SK-MEL-5 (cell line): ENCODE results near the gene COLEC11. TPM values are rescaled to one million over a fixed set of nuclear protein-coding genes. Genes with fewer than 3 reads are reported as not detected.

ENCODE experiments used
- DNase-seq: peaks from one replicate; pipeline ENCODE4 v3.0.0-alpha.2; 2016; ENCODE audit warnings: low read depth, low spot score
- in situ Hi-C: cut with HindIII; loops from 2 replicates; pipeline ENCODE4 v1.10.0; 2016; ENCODE audit warnings: low sequenced_read_pairs, high pct_unique_total_duplicates, low pct_unique_long_range_greater_than_20kb
- total RNA-seq: library from RNA; depleted of rRNA; stranded (reverse); fragments of >200 nt; shearing (Covaris generic); gene quantifications from 2 replicates; pipeline ENCODE4 v1.2.3, GENCODE V29; 2014

Gene COLEC11
- total RNA-seq, 1 experiment from 2014 or later: not detected

GRCh38 chr2:3581367-3582262, 13.3 kb upstream of the COLEC11 start:
- DNase-seq: no peak
- in situ Hi-C loops: no loop called here

- in situ Hi-C loops: no loop called here
- DNase-seq: no peak
These were observed 10.8 kb upstream of the COLEC11 start for GRCh38 chr2:3584076-3584475.

GRCh38 chr2:3584608-3585260, 10.2 kb upstream of the COLEC11 start:
- in situ Hi-C loops: no loop called here

GRCh38 chr2:3585261-3586109, 9.4 kb upstream of the COLEC11 start:
- no peak for DNase-seq
- in situ Hi-C loops: no loop called here

More at GRCh38 chr2:3584608-3585260, 10.2 kb upstream of the COLEC11 start:
- DNase-seq: no peak

GRCh38 chr2:3586220-3586619, 8.7 kb upstream of the COLEC11 start:
- DNase-seq: no peak
- in situ Hi-C loops: no loop called here

GRCh38 chr2:3587021-3587420, 7.9 kb upstream of the COLEC11 start:
- in situ Hi-C loops: no loop called here
- no peak for DNase-seq

GRCh38 chr2:3587432-3587831, 7.5 kb upstream of the COLEC11 start:
- no peak for DNase-seq
- in situ Hi-C loops: no loop called here

GRCh38 chr2:3588084-3588483, 6.8 kb upstream of the COLEC11 start:
- in situ Hi-C loops: no loop called here
- DNase-seq: no peak

- in situ Hi-C loops: no loop called here
- no peak for DNase-seq
These were observed 5.8 kb upstream of the COLEC11 start for GRCh38 chr2:3589086-3589485.

GRCh38 chr2:3595404-3595803, 492 bp downstream of the COLEC11 start:
- in situ Hi-C loops: no loop called here
- DNase-seq: no peak

- DNase-seq: no peak
- in situ Hi-C loops: no loop called here
These were observed 1.1 kb downstream of the COLEC11 start for GRCh38 chr2:3595985-3596384.

GRCh38 chr2:3596901-3597417, 2.0 kb downstream of the COLEC11 start:
- in situ Hi-C loops: no loop called here
- DNase-seq: no peak

GRCh38 chr2:3597567-3597966, 2.7 kb downstream of the COLEC11 start:
- no peak for DNase-seq
- in situ Hi-C loops: no loop called here

GRCh38 chr2:3598197-3598910, 3.4 kb downstream of the COLEC11 start:
- in situ Hi-C loops: no loop called here
- DNase-seq: no peak

- no peak for DNase-seq
- in situ Hi-C loops: no loop called here
These were observed 4.3 kb downstream of the COLEC11 start for GRCh38 chr2:3598912-3599854.

GRCh38 chr2:3600256-3600855, 5.4 kb downstream of the COLEC11 start:
- in situ Hi-C loops: no loop called here
- DNase-seq: no peak
